GM12878 (cell line): Measurements from ENCODE around the gene ZNF416. TPM values are rescaled to one million over a fixed set of nuclear protein-coding genes. Genes with fewer than 3 reads are reported as not detected.

Experiments
- CHD2 ChIP-seq: IDR thresholded peaks from 2 replicates; pipeline ENCODE4 v1.6.1; 2011; ENCODE audit warnings: low read depth, low read length, improper control_type of control experiment, borderline replicate concordance
- CHD4 ChIP-seq: fragments of 200-600 bp; sonication (generic); IDR thresholded peaks from 2 replicates; pipeline ENCODE4 v1.6.1; 2016; ENCODE audit warnings: mild to moderate bottlenecking
- CREB1 ChIP-seq: IDR thresholded peaks from 2 replicates; pipeline ENCODE4 v1.6.1; 2012; ENCODE audit warnings: low read depth, mild to moderate bottlenecking, inconsistent platforms
- E4F1 ChIP-seq: fragments of 450-650 bp; IDR thresholded peaks from 2 replicates; pipeline ENCODE4 v1.6.1; 2018; ENCODE audit warnings: borderline replicate concordance, mild to moderate bottlenecking; ENCODE audit not compliant: partially characterized antibody
- EZH2 ChIP-seq: IDR thresholded peaks from 2 replicates; pipeline ENCODE4 v1.6.1; 2012; ENCODE audit warnings: low read depth, mild to moderate bottlenecking, control low read depth, inconsistent platforms, low read length, borderline replicate concordance; ENCODE audit not compliant: control insufficient read depth
- GABPA ChIP-seq: IDR thresholded peaks from 2 replicates; pipeline ENCODE4 v1.6.1; 2014; ENCODE audit warnings: antibody characterized with exemption, low read depth, mild to moderate bottlenecking, inconsistent platforms
- KDM1A ChIP-seq: fragments of 200-600 bp; sonication (generic); IDR thresholded peaks from 2 replicates; pipeline ENCODE4 v1.6.1; 2016; ENCODE audit warnings: borderline replicate concordance
- MXI1 ChIP-seq: fragments of 150-350 bp; IDR thresholded peaks from 2 replicates; pipeline ENCODE4 v1.6.1; 2011; ENCODE audit warnings: low read depth, mild to moderate bottlenecking, inconsistent platforms, low read length, improper control_type of control experiment
- NBN ChIP-seq: fragments of 450-650 bp; IDR thresholded peaks from 2 replicates; pipeline ENCODE4 v1.6.1; 2016
- NKRF ChIP-seq: fragments of 450-650 bp; conservative IDR thresholded peaks from 2 replicates; pipeline ENCODE4 v1.6.1; 2017; ENCODE audit warnings: mild to moderate bottlenecking, moderate library complexity
- NR2F1 ChIP-seq: fragments of 450-650 bp; conservative IDR thresholded peaks from 2 replicates; pipeline ENCODE4 v1.6.1; 2017; ENCODE audit warnings: mild to moderate bottlenecking
- POLR2A ChIP-seq: IDR thresholded peaks from 2 replicates; pipeline ENCODE4 v1.6.1; 2011; ENCODE audit warnings: low read depth, mild to moderate bottlenecking, low read length
- POLR2AphosphoS2 ChIP-seq: IDR thresholded peaks from 2 replicates; pipeline ENCODE4 v1.6.1; 2011; ENCODE audit warnings: low read depth, mild to moderate bottlenecking, low read length, improper control_type of control experiment, moderate library complexity
- RBBP5 ChIP-seq: fragments of 200-600 bp; sonication (generic); conservative IDR thresholded peaks from 2 replicates; pipeline ENCODE4 v1.6.1; 2016
- RELA ChIP-seq: fragments of 450-650 bp; IDR thresholded peaks from 2 replicates; pipeline ENCODE4 v1.8.0; 2014; ENCODE audit warnings: borderline replicate concordance; ENCODE audit not compliant: partially characterized antibody
- RELB ChIP-seq: fragments of 450-650 bp; IDR thresholded peaks from 2 replicates; pipeline ENCODE4 v1.6.1; 2017; ENCODE audit warnings: low read depth, mild to moderate bottlenecking, moderate library complexity
- SIX5 ChIP-seq: IDR thresholded peaks from 2 replicates; pipeline ENCODE4 v1.6.1; 2011; ENCODE audit warnings: mild to moderate bottlenecking, low read depth, low read length, moderate library complexity; ENCODE audit not compliant: severe bottlenecking
- STAT3 ChIP-seq: IDR thresholded peaks from 2 replicates; pipeline ENCODE4 v1.6.1; 2011; ENCODE audit warnings: low read depth, low read length, improper control_type of control experiment
- SUPT20H ChIP-seq: IDR thresholded peaks from 2 replicates; pipeline ENCODE4 v1.6.1; 2011; ENCODE audit warnings: low read depth, mild to moderate bottlenecking, low read length, moderate library complexity, borderline replicate concordance; ENCODE audit not compliant: control insufficient read depth
- TCF7 ChIP-seq: IDR thresholded peaks from 2 replicates; pipeline ENCODE4 v1.6.1; 2014; ENCODE audit warnings: antibody characterized with exemption, borderline replicate concordance
- ZBTB40 ChIP-seq: fragments of 450-650 bp; IDR thresholded peaks from 2 replicates; pipeline ENCODE4 v1.6.1; 2016; ENCODE audit warnings: mild to moderate bottlenecking, moderate library complexity, borderline replicate concordance
- polyA plus RNA-seq, 11 experiments: library from polyadenylated mRNA; depleted of rRNA in 4 of 11; unstranded in 6 of 11; stranded (reverse) in 5 of 11; fragments of >200 nt; fragmentation: Nextera tagmentation in 4 of 11; fragmentation: Illumina TruSeq in 1 of 11; extraction: Ambion mirVana in 4 of 11; extraction: Trizol in 1 of 11; gene quantifications; 1 replicate in 1 of 11; 2 replicates in 10 of 11; pipeline versions ENCODE4 v1.2.1 to v1.2.3, GENCODE V29; 2011 to 2016; ENCODE audit warnings: inconsistent platforms in 2 of 11, missing spikeins in 2 of 11, low read depth in 1 of 11
- total RNA-seq, 4 experiments: library from RNA; depleted of rRNA in 3 of 4; stranded (reverse); fragments of >200 nt in 3 of 4; fragmentation: Illumina TruSeq in 1 of 4; extraction: Trizol in 1 of 4; gene quantifications; 2 replicates each; pipeline versions ENCODE4 v1.2.1 to v1.2.3, GENCODE V29; 2013 to 2021

ZNF416 gene
- total and polyA plus RNA-seq, 10 of the 15 experiments (the other 5 are each of a cell fraction or from before 2014, with no cell fraction given), result 1.2 to 5.4 (median 4.7) TPM

GRCh38 chr19:57599761-57600383 lies 21.2 kb upstream of the ZNF416 start, which contains the start of gene ZNF530 (continued):
- TF ChIP-seq E4F1, result peak; percentile 25
- TF ChIP-seq RELB, result 0 out of 2 replicates have a peak, but pooled peaks have one; percentile 49
- no peak for TF ChIP-seq KDM1A
- peak; percentile 22; the same call in 1 of the 2 replicates for TF ChIP-seq TCF7
- TF ChIP-seq CHD4, result no peak
- peak; percentile 78 for TF ChIP-seq POLR2A
- peak; percentile 80; the same call in 1 of the 2 replicates for TF ChIP-seq CHD2
- TF ChIP-seq MXI1, result peak; percentile 58; the same call in 1 of the 2 replicates
- TF ChIP-seq RELA, result peak; percentile 52
- TF ChIP-seq GABPA, result peak; percentile 97
- no peak for TF ChIP-seq EZH2
- TF ChIP-seq NBN, result 0 out of 2 replicates have a peak, but pooled peaks have one; percentile 34
- peak; percentile 67; the same call in 1 of the 2 replicates for TF ChIP-seq CREB1
- 0 out of 2 replicates have a peak, but pooled peaks have one; percentile 59 for TF ChIP-seq POLR2AphosphoS2
- TF ChIP-seq SUPT20H, result no peak
- TF ChIP-seq STAT3, result no peak
- TF ChIP-seq NKRF, result peak; percentile 98
- 0 out of 2 replicates have a peak, but pooled peaks have one; percentile 24 for TF ChIP-seq NR2F1
- TF ChIP-seq RBBP5, result no peak
- TF ChIP-seq ZBTB40, result peak; percentile 94
- TF ChIP-seq SIX5, result peak; percentile 92
